HEK293T (cell line): ENCODE data around the gene ADCY9.

Experiments
- BHLHE40 ChIP-seq: fragments of 450-650 bp; IDR thresholded peaks from 2 replicates; pipeline ENCODE4 v1.6.1; 2016; ENCODE audit warnings: mild to moderate bottlenecking, moderate library complexity, borderline replicate concordance
- ELF4 ChIP-seq: fragments of 450-650 bp; IDR thresholded peaks from 2 replicates; pipeline ENCODE4 v1.6.1; 2017; ENCODE audit warnings: antibody characterized with exemption
- FOXK2 ChIP-seq: fragments of 450-650 bp; IDR thresholded peaks from 2 replicates; pipeline ENCODE4 v1.6.1; 2016; ENCODE audit warnings: mild to moderate bottlenecking
- FOXM1 ChIP-seq: fragments of 450-650 bp; IDR thresholded peaks from 2 replicates; pipeline ENCODE4 v1.6.1; 2017; ENCODE audit warnings: mild to moderate bottlenecking, borderline replicate concordance
- L3MBTL2 ChIP-seq: fragments of 450-650 bp; conservative IDR thresholded peaks from 2 replicates; pipeline ENCODE4 v1.6.1; 2016; ENCODE audit warnings: mild to moderate bottlenecking
- SP1 ChIP-seq: fragments of 450-650 bp; IDR thresholded peaks from 2 replicates; pipeline ENCODE4 v1.6.1; 2017
- TF ChIP-seq, protein P1 (sequence below): fragments of 450-650 bp; IDR thresholded peaks from 2 replicates; pipeline ENCODE4 v1.6.1; 2016

DNA sequence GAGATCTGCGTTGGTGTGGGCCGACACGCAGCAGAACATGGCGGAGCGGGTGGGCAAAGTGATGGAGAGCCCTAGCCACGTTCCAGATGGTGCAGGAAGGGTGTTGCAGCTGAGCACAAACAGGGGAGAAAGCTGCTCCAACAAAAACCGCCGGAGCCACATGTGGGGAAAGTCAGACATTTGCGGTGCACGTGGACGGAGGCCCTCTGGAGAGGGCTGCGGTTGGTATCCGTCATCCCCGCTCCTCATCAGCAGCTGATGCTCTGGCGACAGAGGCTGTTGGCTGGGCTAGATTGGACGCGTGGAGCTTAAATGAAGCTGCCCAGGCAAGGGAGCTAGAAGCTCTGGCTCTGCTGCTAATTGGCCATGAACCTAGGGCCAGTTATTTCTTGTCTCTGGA, 43.5 kb upstream of the ADCY9 start:
- no peak for TF ChIP-seq BHLHE40
- TF ChIP-seq FOXK2 = no peak
- no peak for TF ChIP-seq SP1
- no peak for TF ChIP-seq FOXM1
- no peak for TF ChIP-seq ELF4
- no peak for TF ChIP-seq L3MBTL2
- TF ChIP-seq, protein P1, sequence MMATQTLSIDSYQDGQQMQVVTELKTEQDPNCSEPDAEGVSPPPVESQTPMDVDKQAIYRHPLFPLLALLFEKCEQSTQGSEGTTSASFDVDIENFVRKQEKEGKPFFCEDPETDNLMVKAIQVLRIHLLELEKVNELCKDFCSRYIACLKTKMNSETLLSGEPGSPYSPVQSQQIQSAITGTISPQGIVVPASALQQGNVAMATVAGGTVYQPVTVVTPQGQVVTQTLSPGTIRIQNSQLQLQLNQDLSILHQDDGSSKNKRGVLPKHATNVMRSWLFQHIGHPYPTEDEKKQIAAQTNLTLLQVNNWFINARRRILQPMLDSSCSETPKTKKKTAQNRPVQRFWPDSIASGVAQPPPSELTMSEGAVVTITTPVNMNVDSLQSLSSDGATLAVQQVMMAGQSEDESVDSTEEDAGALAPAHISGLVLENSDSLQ = no peak
